ENCODE results near the gene ACP2. TPM values are rescaled to one million over a fixed set of nuclear protein-coding genes. Genes with fewer than 3 reads are reported as not detected.
A peak's percentile ranks its signal among the peaks of the same experiment; 100 is the strongest.

ACP2 gene
- total RNA-seq, 4 donors from 2014 or later, result 21.0 to 46.0 (median 32.0) TPM

- ATAC-seq, result no peak
- 78% methylated on average over 5 of the region's 22 CpGs; no CpG with 5 or more reads in 1 of the 2 donors for WGBS, 2 donors (ENCODE audit: low coverage in 1 of 2)
These were observed 12.7 kb upstream of the ACP2 start for GRCh38 chr11:47261291-47261800.

GRCh38 chr11:47260366-47260765, 11.8 kb upstream of the ACP2 start:
- no peaks in the 10 kb centered on the region for H3K27me3 ChIP-seq
- WGBS, 2 donors (ENCODE audit: low coverage in 1 of 2), result 87 to 89% methylated on average over 7 to 8 of the region's 19 CpGs
- H3K27ac ChIP-seq, result no peak overlapping the region
- no peak for TF ChIP-seq CTCF (IDR thresholded peaks at IDR 0.05)
- no peak for TF ChIP-seq POLR2AphosphoS5 (IDR thresholded peaks at IDR 0.05)
- TF ChIP-seq EP300 (IDR thresholded peaks at IDR 0.05), result no peak
- TF ChIP-seq POLR2A (IDR thresholded peaks at IDR 0.05), result no peak
- no peaks in the 10 kb centered on the region for H3K9me3 ChIP-seq
- peaks cover 0 to 14% of the 10 kb centered on the region in 2 donors for H3K36me3 ChIP-seq
- H3K4me1 ChIP-seq, result peaks cover 0 to 46% (median 32%) of the 10 kb centered on the region in 3 donors
- no peak overlapping the region for H3K4me3 ChIP-seq
- ATAC-seq, result no peak

More at GRCh38 chr11:47261291-47261800, 12.7 kb upstream of the ACP2 start:
- no peak overlapping the region for H3K4me3 ChIP-seq
- H3K27me3 ChIP-seq, result no peaks in the 10 kb centered on the region
- H3K36me3 ChIP-seq, result peaks cover 0 to 14% of the 10 kb centered on the region in 2 donors
- H3K27ac ChIP-seq, result no peak overlapping the region
- H3K4me1 ChIP-seq, result peaks cover 0 to 37% (median 26%) of the 10 kb centered on the region in 3 donors
- TF ChIP-seq POLR2A (IDR thresholded peaks at IDR 0.05) (no peak), EP300 (IDR thresholded peaks at IDR 0.05) (no peak), CTCF (IDR thresholded peaks at IDR 0.05) (no peak), POLR2AphosphoS5 (IDR thresholded peaks at IDR 0.05) (no peak)
- H3K9me3 ChIP-seq, result no peaks in the 10 kb centered on the region

GRCh38 chr11:47259232-47259977, 10.8 kb upstream of the ACP2 start:
- H3K9me3 ChIP-seq, result no peaks in the 10 kb centered on the region
- TF ChIP-seq EP300 (IDR thresholded peaks at IDR 0.05) (no peak), POLR2A (IDR thresholded peaks at IDR 0.05) (no peak), CTCF (IDR thresholded peaks at IDR 0.05) (peak in 3 of 4 experiments; percentile 35 to 59 (median 42))
- ATAC-seq, result no peak
- WGBS, 2 donors (ENCODE audit: low coverage in 1 of 2), result 45 to 87% methylated on average over 3 to 4 of the region's 10 CpGs
- H3K27me3 ChIP-seq, result no peaks in the 10 kb centered on the region
- H3K27ac ChIP-seq, result peak overlapping the region in 1 of 4 donors; percentile 35
- H3K36me3 ChIP-seq, result peaks cover 0 to 14% of the 10 kb centered on the region in 2 donors
- peaks cover 0 to 56% (median 41%) of the 10 kb centered on the region in 3 donors for H3K4me1 ChIP-seq
- H3K4me3 ChIP-seq, result no peak overlapping the region

- H3K36me3 ChIP-seq, result peaks cover 0 to 14% of the 10 kb centered on the region in 2 donors
- no peaks in the 10 kb centered on the region for H3K27me3 ChIP-seq
- no peak for ATAC-seq
- WGBS, 2 donors (ENCODE audit: low coverage in 1 of 2), result 47 to 49% methylated on average over 7 to 10 of the region's 11 CpGs
- TF ChIP-seq POLR2A (IDR thresholded peaks at IDR 0.05) (no peak), EP300 (IDR thresholded peaks at IDR 0.05) (no peak), CTCF (IDR thresholded peaks at IDR 0.05) (no peak), POLR2AphosphoS5 (IDR thresholded peaks at IDR 0.05) (no peak)
- H3K4me1 ChIP-seq, result peaks cover 0 to 66% (median 51%) of the 10 kb centered on the region in 3 donors
- peak overlapping the region in 3 of 4 donors; percentile 77 to 87 (median 77) for H3K27ac ChIP-seq
- peak overlapping the region in 1 of 2 donors; percentile 41 for H3K4me3 ChIP-seq
- no peaks in the 10 kb centered on the region for H3K9me3 ChIP-seq
These were observed 9.8 kb upstream of the ACP2 start for GRCh38 chr11:47258317-47258902.
